Measurements from ENCODE around the gene UBALD2. TPM values are rescaled to one million over a fixed set of nuclear protein-coding genes. Genes with fewer than 3 reads are reported as not detected.

UBALD2 gene
- total RNA-seq, 4 donors from 2014 or later, result 6.1 to 8.8 (median 8.4) TPM

- peaks cover 0 to 35% of the 10 kb centered on the region in 2 donors for H3K36me3 ChIP-seq
- H3K9me3 ChIP-seq, result no peaks in the 10 kb centered on the region
- ATAC-seq, result peak; percentile 18
- 87 to 100% methylated on average over 1 to 3 of the region's 19 CpGs for WGBS, 2 donors (ENCODE audit: low coverage in 1 of 2)
- no peaks in the 10 kb centered on the region for H3K27me3 ChIP-seq
- peaks cover 0 to 68% (median 32%) of the 10 kb centered on the region in 3 donors for H3K4me1 ChIP-seq
- no peak for TF ChIP-seq EP300 (IDR thresholded peaks at IDR 0.05)
- TF ChIP-seq CTCF (IDR thresholded peaks at IDR 0.05), result no peak
- no peak for TF ChIP-seq POLR2A (IDR thresholded peaks at IDR 0.05)
- no peak for TF ChIP-seq POLR2AphosphoS5 (IDR thresholded peaks at IDR 0.05)
- peak overlapping the region in 2 of 4 donors; percentile 31 to 67 for H3K27ac ChIP-seq
- peak overlapping the region in 1 of 2 donors; percentile 40 for H3K4me3 ChIP-seq
Observed at GRCh38 chr17:76272541-76273444, 7.6 kb downstream of the UBALD2 start.

GRCh38 chr17:76273445-76274111 is 8.4 kb downstream of the UBALD2 start:
- no peak overlapping the region for H3K4me3 ChIP-seq
- WGBS, 2 donors (ENCODE audit: low coverage in 1 of 2), result no CpG with 5 or more reads among the region's 26 CpGs
- TF ChIP-seq POLR2AphosphoS5 (IDR thresholded peaks at IDR 0.05) (no peak), POLR2A (IDR thresholded peaks at IDR 0.05) (no peak), EP300 (IDR thresholded peaks at IDR 0.05) (no peak), CTCF (IDR thresholded peaks at IDR 0.05) (no peak)
- peaks cover 0 to 38% of the 10 kb centered on the region in 2 donors for H3K36me3 ChIP-seq
- ATAC-seq, result no peak
- H3K27ac ChIP-seq, result peak overlapping the region in 1 of 4 donors; percentile 0
- no peaks in the 10 kb centered on the region for H3K9me3 ChIP-seq
- peaks cover 0 to 60% (median 25%) of the 10 kb centered on the region in 3 donors for H3K4me1 ChIP-seq
- no peaks in the 10 kb centered on the region for H3K27me3 ChIP-seq

- Histone ChIP-seq H3K27me3 (no peaks in the 10 kb centered on the region), H3K9me3 (no peaks in the 10 kb centered on the region), H3K36me3 (peaks cover 0 to 34% of the 10 kb centered on the region in 2 donors), H3K4me3 (no peak overlapping the region), H3K27ac (no peak overlapping the region), H3K4me1 (peaks cover 0 to 56% (median 21%) of the 10 kb centered on the region in 3 donors)
- no peak for ATAC-seq
- TF ChIP-seq POLR2A (IDR thresholded peaks at IDR 0.05), result no peak
- WGBS, 2 donors (ENCODE audit: low coverage in 1 of 2), result 65% methylated on average over 6 of the region's 21 CpGs; no CpG with 5 or more reads in 1 of the 2 donors
Observed at GRCh38 chr17:76274112-76274956, 9.2 kb downstream of the UBALD2 start.

- 89% methylated on average over 9 of the region's 22 CpGs; no CpG with 5 or more reads in 1 of the 2 donors for WGBS, 2 donors (ENCODE audit: low coverage in 1 of 2)
- no peak for ATAC-seq
- Histone ChIP-seq H3K4me3 (no peak overlapping the region), H3K4me1 (peaks cover 0 to 49% (median 22%) of the 10 kb centered on the region in 3 donors), H3K27ac (no peak overlapping the region), H3K36me3 (peaks cover 0 to 22% of the 10 kb centered on the region in 2 donors), H3K27me3 (no peaks in the 10 kb centered on the region), H3K9me3 (no peaks in the 10 kb centered on the region)
- TF ChIP-seq POLR2A (IDR thresholded peaks at IDR 0.05), result no peak
Observed at GRCh38 chr17:76275382-76276068, 10.4 kb downstream of the UBALD2 start.

- Histone ChIP-seq H3K4me1 (peaks cover 0 to 45% (median 22%) of the 10 kb centered on the region in 3 donors), H3K36me3 (peaks cover 0 to 16% of the 10 kb centered on the region in 2 donors), H3K27me3 (no peaks in the 10 kb centered on the region), H3K4me3 (no peak overlapping the region), H3K27ac (no peak overlapping the region), H3K9me3 (no peaks in the 10 kb centered on the region)
- ATAC-seq, result no peak
- TF ChIP-seq EP300 (IDR thresholded peaks at IDR 0.05) (no peak), POLR2A (IDR thresholded peaks at IDR 0.05) (no peak), POLR2AphosphoS5 (IDR thresholded peaks at IDR 0.05) (no peak), CTCF (IDR thresholded peaks at IDR 0.05) (no peak)
- 91% methylated on average over 7 of the region's 11 CpGs; no CpG with 5 or more reads in 1 of the 2 donors for WGBS, 2 donors (ENCODE audit: low coverage in 1 of 2)
Observed at GRCh38 chr17:76276069-76276431, 10.9 kb downstream of the UBALD2 start.
